CD4-positive, alpha-beta T cell treated with Interleukin-17A for 4 hours (primary cell): ENCODE measurements around the gene MGLL.
"Not testable (repeated sequence)": the region's sequence is repeated elsewhere in the genome, so short reads cannot be mapped to it uniquely, and the experiment has no call there.

Source experiments
- DNase-seq: peaks from one replicate; pipeline ENCODE4 v3.0.0-alpha.2; 2020; ENCODE audit warnings: mixed read lengths

The MGLL gene

DNA sequence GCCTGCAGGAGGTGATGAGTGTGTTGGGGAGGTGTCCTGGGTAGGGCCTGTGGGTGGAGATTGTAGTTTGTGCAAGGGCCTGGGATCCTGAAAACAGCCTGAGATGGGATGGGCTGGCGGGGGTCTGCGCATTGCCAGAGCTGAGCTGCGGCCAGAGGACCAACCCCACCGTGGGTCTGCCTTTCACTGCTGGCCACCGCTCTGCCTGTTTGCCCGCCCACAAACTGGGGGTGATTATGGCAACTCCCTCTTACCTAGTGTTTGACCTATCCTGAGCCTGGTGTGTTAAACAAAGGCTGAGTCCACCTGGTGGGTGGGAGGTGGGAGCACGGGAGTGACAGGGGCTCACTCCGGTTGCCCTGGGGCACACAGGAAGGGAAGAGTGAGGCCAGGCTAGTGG lies 139.8 kb downstream of the MGLL start:
- no peak for DNase-seq

GRCh38 chr3:127682175-127682554 lies 140.2 kb downstream of the MGLL start:
- DNase-seq: not testable (repeated sequence)

DNA sequence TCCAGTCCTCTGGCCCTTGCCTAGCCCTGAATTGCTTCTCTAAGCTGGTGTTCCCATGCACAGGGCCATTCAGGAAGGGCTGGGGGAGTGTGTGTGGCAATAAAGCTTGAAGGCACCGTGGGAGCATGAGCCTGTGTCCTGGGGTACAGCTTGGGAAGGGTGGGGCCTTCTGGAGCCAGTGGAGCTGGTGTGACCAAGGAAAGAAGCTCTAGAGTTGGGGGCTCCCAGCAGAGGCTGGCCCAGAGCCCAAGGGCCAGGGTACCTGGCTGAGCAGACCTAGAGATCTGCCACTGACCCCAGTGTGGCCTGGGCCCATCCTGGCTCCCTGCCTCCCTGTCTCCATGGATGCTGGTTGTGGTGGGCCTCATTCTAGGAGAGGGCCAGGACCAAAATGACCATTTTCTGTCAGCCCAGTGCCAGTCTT lies 141.5 kb downstream of the MGLL start:
- DNase-seq: no peak

DNA sequence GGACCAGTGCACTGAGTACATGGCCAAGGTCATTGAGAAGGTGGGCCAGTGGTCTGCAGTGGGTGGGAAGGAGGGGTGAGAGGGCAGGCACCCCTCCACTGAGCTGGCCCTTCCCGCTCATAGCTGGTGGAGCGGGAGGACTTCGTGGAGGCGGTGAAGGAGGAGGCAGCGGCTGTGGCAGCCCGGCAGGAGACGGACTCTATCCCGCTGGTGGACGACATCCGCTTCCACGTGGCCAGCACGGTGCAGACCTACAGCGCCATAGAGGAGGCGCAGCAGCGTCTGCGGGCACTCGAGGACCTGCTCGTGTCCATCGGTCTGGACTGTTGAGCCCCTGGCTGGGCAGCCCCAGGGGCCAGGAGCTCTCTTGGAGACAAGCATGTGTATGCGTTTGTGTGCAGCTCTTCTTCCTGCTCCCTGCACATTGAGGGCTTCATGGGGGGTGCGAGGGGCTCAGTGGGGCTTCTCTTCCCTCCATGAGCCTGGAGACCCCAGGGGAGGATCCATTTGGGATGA lies 142.1 kb downstream of the MGLL start:
- DNase-seq: no peak

- DNase-seq: no peak
Observed at GRCh38 chr3:127679534-127680145, 142.7 kb downstream of the MGLL start.

- no peak for DNase-seq
Observed at GRCh38 chr3:127678611-127679533, 143.4 kb downstream of the MGLL start.

GRCh38 chr3:127678315-127678599 lies 144.1 kb downstream of the MGLL start:
- no peak for DNase-seq

DNA sequence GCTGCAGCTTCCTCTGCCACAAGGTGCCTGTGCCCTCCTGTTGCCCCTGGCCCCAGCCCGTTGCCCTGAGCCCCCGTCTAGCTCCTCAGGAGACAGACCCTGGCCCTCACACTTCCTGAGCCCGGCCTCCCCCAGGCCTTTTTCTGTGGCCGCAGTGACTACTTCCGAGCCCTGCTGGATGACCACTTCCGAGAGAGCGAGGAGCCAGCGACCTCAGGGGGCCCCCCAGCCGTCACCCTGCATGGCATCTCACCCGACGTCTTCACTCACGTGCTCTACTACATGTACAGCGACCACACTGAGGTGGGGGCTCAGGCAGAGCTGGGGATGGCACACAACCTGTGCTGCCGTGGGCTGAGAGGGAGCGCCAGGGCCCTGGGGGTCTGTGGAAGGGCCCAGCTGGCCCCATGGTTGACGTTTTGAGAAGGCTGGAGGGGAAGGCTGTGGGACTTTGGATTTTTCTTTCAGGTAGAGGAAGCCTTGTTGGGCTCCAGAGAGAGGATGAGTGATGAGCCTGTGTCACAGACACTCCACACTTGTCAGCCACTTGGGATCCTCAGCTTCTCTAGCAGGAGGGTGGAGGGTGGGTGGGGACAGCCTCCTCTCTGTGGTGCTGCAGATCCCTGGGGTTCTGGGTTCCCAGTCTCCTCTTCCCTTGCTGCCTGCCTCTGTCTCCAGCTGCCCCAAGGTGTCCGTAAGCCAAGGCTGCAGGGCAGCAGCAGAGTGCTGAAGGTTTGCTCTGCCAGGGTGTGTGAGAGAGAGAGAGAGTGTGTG lies 144.6 kb downstream of the MGLL start:
- DNase-seq: no peak

DNA sequence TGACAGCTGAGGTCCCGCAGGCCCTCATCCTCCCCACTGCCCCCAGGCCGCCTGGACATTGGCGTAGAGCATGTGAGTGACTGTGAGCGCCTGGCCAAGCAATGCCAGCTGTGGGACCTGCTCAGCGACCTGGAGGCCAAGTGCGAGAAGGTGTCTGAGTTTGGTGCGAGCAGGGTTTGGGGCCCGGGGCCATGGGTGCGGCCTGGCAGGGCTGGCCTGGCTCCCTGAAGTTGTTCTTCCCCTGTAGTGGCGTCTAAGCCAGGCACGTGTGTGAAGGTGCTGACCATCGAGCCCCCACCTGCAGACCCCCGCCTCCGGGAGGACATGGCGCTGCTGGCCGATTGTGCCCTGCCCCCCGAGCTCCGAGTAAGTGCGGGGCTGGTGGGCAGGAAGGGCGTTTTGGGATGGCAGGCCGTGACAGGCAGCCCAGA lies 145.4 kb downstream of the MGLL start:
- no peak for DNase-seq

DNA sequence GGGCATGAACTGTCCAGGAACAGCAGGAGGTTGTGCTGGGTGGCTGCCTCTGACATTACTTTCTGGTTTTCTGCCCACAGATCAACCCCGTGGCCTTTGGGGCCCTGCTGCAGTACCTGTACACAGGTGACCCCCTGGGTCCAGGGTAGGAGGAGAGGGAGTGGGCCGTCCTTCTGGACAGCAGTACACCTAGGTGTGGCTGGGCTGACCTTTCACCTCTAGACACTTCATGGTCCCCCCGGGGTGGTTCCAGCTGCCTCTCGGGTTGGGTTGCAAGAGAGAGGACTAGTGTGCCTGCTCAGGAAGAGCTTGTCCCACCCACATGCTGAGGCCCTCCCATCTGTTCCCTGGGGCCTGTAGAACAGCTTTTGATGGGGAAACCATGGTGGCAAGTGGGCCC lies 145.9 kb downstream of the MGLL start:
- DNase-seq: no peak

DNA sequence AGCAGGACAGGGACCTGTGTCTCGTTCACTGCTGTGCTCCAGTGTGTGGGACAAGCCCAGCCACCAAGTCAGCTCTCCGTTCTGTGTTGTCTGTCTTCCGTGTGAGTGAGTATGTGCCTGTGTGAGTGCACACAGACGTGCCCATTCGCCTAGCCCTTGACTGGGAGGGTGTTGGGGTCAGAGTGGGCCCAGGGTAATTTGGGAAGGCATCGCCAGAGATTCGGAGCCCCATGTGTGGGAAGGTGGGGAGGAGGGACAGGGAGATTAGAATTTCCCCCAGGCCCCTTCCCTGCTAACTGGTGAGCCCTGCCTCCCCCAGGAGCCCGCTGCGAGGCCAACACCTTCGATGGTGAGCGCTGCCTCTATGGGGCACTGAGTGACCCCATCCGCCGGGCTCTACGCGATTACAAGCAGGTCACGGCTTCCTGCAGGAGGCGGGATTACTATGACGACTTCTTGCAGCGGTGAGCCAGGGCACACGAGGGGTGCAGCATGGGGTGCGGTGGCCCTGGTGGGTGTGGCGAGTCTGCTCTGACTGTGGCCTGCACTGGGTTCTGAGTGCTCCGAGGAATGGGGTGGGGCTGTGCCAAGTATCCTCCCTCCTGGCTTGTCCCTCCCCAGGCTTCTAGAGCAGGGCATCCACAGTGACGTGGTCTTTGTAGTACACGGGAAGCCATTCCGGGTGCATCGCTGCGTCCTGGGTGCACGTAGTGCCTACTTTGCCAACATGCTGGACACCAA lies 146.5 kb downstream of the MGLL start:
- DNase-seq: no peak

- DNase-seq: no peak
Observed at GRCh38 chr3:127674790-127675189, 147.5 kb downstream of the MGLL start.

DNA sequence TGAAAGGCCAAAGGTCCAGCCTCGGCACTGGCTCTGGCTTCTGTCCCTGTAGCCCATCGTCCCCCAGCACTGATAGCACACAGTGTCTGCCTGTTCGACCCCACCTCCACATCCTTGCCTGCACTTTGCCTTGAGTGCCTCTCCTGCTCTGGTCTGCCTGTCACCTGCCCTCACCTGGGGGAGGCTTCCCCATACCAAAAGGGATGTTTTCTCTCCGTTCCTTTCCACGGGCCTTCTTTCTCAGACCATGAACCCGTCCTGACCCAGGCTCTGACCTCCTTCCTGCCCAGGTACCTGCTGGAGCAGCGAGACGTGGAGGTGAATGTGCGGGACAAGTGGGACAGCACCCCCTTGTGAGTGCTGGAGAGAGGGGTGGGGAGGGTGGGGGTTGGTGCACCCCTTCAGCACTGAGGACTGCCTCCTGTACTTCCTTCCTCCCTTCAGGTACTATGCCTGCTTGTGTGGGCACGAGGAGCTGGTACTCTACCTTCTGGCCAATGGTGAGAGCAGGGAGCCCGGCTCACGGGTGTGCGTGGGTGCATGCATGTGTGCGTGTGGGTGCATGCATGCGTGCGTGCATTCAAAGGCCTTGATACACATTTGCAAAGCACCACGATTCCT lies 148.1 kb downstream of the MGLL start:
- peak; percentile 40 for DNase-seq

DNA sequence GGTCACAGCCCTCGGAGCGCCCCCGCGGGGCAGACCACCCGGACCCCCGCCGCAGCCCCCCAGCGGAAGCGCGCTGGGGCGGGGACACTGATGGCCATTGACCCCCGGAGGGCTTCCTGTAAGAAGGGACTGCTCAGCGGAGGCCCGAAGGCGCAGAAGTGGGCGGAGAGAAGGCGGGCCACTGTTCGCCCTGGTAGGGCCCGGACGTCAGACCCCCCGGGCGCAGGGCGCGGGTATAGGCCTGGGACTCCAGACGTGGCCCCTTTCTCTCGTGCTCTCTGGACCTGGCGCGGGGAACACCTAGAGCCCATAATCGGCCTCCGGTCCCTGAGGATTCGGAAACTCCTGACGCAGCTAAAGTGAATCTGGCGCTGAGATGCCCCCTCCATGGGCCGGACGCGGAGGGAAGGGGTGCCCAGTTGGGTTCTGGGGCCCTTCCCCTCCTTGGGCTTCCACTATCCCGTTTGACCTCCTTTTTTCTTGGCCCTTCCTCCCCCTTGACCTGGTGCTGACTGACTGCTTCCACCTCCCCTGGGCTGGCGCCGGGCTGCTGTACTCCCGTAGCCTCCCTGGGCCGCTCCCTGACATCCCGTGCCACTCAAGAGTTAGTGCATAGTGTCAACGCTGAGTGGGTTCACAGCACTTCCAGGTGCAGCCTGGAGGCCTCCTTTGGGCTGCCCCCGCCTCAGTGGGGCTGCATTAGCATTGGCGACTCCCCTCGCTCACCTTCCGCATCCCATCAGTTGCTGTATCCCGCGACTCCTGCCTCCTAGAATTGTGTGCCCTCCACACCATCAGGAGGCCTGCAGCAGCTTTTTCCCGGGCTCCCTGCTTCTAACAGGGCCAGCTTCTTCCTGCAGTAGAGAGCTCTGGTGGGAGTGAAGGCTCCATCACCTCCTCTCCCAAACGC lies 148.9 kb downstream of the MGLL start:
- peak; percentile 71 for DNase-seq

GRCh38 chr3:127672429-127673190 lies 149.7 kb downstream of the MGLL start, which contains the start of gene ABTB1:
ABTB1 (plus strand) TSS chr3:127672952; CDS start chr3:127673026, 74 bp downstream.
- DNase-seq: peak; percentile 95

DNA sequence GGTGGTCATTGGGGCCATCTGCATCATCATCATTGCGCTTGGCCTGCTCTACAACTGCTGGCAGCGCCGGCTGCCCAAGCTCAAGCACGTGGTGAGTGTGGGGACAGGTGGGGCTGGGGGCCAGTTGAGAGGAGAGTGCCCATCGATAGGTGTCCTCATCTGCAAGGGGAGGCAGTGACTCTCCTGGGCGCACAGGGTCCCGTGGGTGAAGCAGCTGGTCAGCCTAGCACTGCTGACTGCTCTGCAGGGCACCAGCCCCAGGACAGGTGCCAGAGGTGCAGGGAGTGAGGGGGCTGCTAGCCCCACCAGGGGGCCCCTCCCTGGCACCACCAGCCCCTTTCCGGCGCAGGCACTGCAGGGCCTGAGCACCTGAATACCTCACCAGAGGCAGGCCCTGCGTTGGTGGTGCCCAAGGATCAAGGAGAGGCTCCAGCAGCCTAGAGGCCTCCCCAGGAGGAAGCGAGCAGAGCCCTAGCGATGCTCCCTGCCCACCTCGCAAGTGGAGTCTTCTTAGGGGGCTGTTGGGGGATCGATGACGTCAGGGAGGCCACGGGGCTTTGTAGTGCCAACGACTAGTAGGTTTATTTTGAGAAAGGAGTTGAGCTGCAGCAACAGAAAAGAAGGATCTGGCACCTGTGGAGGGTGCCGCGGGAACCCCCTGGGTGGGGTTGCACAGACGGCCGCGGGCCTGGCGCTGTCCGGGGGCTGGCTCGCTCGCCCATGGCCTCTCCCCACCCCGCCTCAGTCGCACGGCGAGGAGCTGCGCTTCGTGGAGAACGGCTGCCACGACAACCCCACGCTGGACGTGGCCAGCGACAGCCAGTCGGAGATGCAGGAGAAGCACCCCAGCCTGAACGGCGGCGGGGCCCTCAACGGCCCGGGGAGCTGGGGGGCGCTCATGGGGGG lies 150.5 kb downstream of the MGLL start:
- peak; percentile 47 for DNase-seq

DNA sequence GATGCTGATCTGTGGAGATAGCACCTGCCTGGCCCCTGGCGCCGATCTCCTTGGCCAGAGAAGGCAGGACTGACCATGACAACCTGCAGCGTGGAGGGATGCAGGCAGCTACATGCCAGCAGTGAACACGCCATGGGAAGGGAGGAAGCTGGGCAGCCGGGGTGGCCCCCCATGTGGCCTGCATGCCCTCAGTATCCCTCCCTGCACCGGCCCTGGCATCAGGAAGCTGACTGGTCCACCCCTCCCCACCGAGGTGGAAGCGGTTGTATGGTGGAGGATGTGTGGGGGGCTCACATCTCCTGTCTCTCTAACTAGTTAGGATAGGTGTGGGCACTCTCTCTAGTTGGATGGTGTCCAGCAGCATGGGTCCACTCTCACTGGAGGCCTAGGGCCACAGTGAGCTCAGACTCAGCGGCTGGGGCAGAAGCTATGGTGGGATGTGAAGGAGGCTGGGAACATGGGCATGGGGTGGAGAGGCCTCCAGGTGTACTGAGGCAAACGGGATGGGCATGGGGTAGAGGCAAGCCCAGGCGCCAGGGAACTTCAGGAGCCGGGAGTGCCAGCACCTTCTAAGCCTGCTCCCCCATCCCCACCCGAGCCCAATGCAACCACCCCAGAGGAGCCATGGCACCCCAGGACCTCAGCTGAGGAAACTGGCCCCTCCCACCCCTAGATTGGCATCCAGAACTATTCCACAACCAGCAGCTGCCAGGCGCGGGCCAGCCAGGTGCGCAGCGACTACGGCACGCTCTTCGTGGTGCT lies 151.4 kb downstream of the MGLL start:
- DNase-seq: no peak

- no peak for DNase-seq
Observed at GRCh38 chr3:127670229-127670559, 152.1 kb downstream of the MGLL start.
